ENCODE measurements around the gene TRPM1.
A peak's percentile ranks its signal among the peaks of the same experiment; 100 is the strongest.

DNA sequence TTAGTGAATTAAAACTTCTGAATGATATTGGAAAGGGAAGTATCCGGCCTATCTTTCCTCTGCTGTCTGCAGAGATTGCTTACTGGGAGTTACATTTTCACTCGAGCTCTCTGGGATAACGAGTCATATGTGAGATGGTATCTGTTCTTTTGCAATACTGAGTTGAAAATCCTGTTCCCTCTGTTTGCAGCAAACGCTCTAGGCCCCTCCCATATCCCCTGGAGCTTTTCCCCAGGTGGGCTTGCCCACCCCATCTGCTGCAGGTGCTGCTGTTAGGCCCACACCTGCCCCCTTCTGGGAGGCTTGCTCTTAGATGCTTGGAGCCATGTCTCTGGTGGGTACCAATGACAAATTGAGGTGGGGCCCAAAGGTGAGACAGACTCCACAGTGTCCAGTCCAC is 67.4 kb downstream of the TRPM1 start:
- TF ChIP-seq, protein P1, sequence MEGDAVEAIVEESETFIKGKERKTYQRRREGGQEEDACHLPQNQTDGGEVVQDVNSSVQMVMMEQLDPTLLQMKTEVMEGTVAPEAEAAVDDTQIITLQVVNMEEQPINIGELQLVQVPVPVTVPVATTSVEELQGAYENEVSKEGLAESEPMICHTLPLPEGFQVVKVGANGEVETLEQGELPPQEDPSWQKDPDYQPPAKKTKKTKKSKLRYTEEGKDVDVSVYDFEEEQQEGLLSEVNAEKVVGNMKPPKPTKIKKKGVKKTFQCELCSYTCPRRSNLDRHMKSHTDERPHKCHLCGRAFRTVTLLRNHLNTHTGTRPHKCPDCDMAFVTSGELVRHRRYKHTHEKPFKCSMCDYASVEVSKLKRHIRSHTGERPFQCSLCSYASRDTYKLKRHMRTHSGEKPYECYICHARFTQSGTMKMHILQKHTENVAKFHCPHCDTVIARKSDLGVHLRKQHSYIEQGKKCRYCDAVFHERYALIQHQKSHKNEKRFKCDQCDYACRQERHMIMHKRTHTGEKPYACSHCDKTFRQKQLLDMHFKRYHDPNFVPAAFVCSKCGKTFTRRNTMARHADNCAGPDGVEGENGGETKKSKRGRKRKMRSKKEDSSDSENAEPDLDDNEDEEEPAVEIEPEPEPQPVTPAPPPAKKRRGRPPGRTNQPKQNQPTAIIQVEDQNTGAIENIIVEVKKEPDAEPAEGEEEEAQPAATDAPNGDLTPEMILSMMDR (conservative IDR thresholded peaks at IDR 0.05; ENCODE audit: low read length): peak; percentile 51
- no peak for TF ChIP-seq EZH2phosphoT487 (IDR thresholded peaks at IDR 0.05; ENCODE audit: borderline replicate concordance, low read depth, low read length)

Data from OCI-LY7 (cell line).